Fibroblast of skin of left quadriceps (primary cell): ENCODE measurements around the gene PRKG1.

ENCODE experiments used
- DNase-seq, 2 experiments: peaks; one replicate each; pipeline ENCODE4 v3.0.0-alpha.2; 2013; ENCODE audit warnings: low read depth in 2 of 2

PRKG1 gene

GRCh38 chr10:51802030-51802429 lies 727.7 kb downstream of the PRKG1 start:
- DNase-seq: no peak

- DNase-seq: peak; percentile 20 to 28
These were observed 730.6 kb downstream of the PRKG1 start for GRCh38 chr10:51804866-51805265.

GRCh38 chr10:51806079-51806835 lies 732.0 kb downstream of the PRKG1 start:
- no peak for DNase-seq

- DNase-seq: no peak
These were observed 733.9 kb downstream of the PRKG1 start for GRCh38 chr10:51808187-51808586.

- DNase-seq: no peak
These were observed 741.4 kb downstream of the PRKG1 start for GRCh38 chr10:51815723-51816122.

GRCh38 chr10:51821045-51821444 lies 746.8 kb downstream of the PRKG1 start:
- DNase-seq: no peak

- DNase-seq: no peak
These were observed 747.5 kb downstream of the PRKG1 start for GRCh38 chr10:51821745-51822144.

GRCh38 chr10:51832652-51833383 lies 758.5 kb downstream of the PRKG1 start:
- DNase-seq: peak; percentile 7 to 10

GRCh38 chr10:51834548-51834947 lies 760.3 kb downstream of the PRKG1 start:
- DNase-seq: no peak

- no peak for DNase-seq
These were observed 764.2 kb downstream of the PRKG1 start for GRCh38 chr10:51838471-51838870.

GRCh38 chr10:51843966-51844365 lies 769.7 kb downstream of the PRKG1 start:
- DNase-seq: no peak

GRCh38 chr10:51846856-51847506 lies 772.7 kb downstream of the PRKG1 start:
- no peak for DNase-seq

GRCh38 chr10:51852297-51852696 lies 778.0 kb downstream of the PRKG1 start:
- no peak for DNase-seq

GRCh38 chr10:51857305-51857704 lies 783.0 kb downstream of the PRKG1 start:
- no peak for DNase-seq

- no peak for DNase-seq
These were observed 786.0 kb downstream of the PRKG1 start for GRCh38 chr10:51860257-51860656.

- no peak for DNase-seq
These were observed 786.8 kb downstream of the PRKG1 start for GRCh38 chr10:51861051-51861450.

GRCh38 chr10:51861731-51862130 lies 787.4 kb downstream of the PRKG1 start:
- DNase-seq: no peak

- no peak for DNase-seq
These were observed 787.9 kb downstream of the PRKG1 start for GRCh38 chr10:51862149-51862548.

- peak; percentile 83 to 84 for DNase-seq
These were observed 793.7 kb downstream of the PRKG1 start for GRCh38 chr10:51867956-51868355.

- no peak for DNase-seq
These were observed 799.8 kb downstream of the PRKG1 start for GRCh38 chr10:51874131-51874530.

- DNase-seq: no peak
These were observed 801.3 kb downstream of the PRKG1 start for GRCh38 chr10:51875610-51876009.

GRCh38 chr10:51876503-51876902 lies 802.2 kb downstream of the PRKG1 start:
- no peak for DNase-seq

GRCh38 chr10:51876979-51877378 lies 802.7 kb downstream of the PRKG1 start:
- DNase-seq: no peak
